Non-pigmented ciliary epithelial cell (primary cell): Measurements from ENCODE around the gene PRRG1.
"Not testable (repeated sequence)": the region's sequence is repeated elsewhere in the genome, so short reads cannot be mapped to it uniquely, and the experiment has no call there.

Experiments used
- DNase-seq: peaks from one replicate; pipeline ENCODE4 v3.0.0-alpha.2; 2010; ENCODE audit warnings: low read depth

Gene PRRG1

GRCh38 chrX:37349221-37350033 is at the start of gene PRRG1:
Gene PRRG1 (plus strand): TSS chrX:37349364. CDS start chrX:37406250, 56,886 bp downstream.
- no peak for DNase-seq

GRCh38 chrX:37302569-37302968 is 46.6 kb upstream of the PRRG1 start:
- DNase-seq = no peak

- not testable (repeated sequence) for DNase-seq
Measured at GRCh38 chrX:37305238-37305637, 43.9 kb upstream of the PRRG1 start.

- DNase-seq = peak; percentile 45
Measured at GRCh38 chrX:37314531-37314930, 34.6 kb upstream of the PRRG1 start.

DNA sequence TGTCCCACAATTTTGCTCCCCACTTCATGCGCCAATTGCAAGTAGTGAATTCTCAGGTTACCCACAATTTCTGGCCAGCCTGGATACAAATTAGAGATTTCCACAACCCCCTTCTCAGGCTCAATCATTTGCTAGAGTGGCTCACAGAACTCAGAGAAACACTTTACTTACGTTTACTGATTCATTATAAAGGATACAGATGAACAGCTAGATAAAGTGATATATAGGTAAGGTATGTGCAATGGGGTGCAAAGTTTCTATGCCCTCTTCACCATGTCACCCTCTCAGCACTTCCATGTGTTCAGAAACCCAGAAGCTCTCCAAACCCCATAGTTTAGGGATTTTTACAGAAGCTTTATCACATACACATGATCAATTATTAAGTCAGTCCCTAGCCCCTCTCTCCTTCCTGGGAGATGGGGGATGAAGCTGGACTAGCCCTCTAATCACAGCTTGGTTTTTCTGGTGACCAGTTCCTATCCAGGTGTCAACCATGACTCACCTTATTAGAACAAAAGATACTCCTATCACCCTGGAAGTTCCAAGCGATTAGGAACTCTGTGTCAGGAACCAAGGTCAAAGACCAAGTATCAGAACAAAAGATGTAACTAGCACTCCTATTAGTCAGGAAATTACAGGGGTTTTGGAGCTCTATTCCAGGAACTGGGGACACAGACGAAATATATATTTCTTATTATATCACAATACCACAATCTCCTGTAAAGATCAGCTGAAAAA is 33.5 kb upstream of the PRRG1 start:
- DNase-seq = no peak

GRCh38 chrX:37320541-37321203 is 28.5 kb upstream of the PRRG1 start:
- no peak for DNase-seq

- DNase-seq = no peak
Measured at GRCh38 chrX:37330642-37331041, 18.5 kb upstream of the PRRG1 start.

DNA sequence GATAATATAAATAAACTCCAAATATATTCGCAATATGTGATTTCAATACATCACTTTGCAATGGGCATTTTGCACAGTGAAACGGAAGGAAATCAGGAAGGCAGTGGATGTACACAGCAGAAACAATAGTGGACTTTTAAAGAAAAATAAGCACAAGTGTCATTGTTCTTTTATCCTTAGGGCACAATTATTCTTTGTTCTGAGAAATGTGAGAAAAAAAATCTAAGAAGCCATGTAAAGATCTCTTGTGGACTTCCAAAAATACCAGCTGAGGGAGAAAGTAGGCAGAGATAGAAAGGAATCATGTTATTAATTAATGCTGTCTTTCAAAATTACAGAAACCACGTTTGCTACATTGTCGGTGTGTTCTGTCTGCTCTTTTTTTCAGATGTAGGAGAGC is 17.6 kb upstream of the PRRG1 start:
- no peak for DNase-seq

DNA sequence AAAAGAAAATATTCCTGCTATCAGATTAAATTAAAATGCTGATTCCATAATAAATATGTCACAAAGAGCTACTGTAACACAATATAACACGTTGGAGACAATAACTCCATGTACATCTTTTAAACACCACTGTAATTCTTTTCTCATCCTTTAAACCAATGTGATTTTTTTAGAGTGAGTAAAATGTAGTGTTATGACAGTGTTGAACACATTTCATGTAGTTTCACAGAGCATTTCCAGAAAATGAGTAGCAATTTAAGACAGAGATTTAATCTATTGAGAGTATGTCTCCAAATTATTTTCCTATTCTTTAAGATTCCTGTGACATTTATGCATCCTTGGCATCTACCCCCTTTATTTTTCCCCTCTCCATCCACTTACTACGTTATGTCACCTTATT is 17.1 kb upstream of the PRRG1 start:
- DNase-seq = no peak

DNA sequence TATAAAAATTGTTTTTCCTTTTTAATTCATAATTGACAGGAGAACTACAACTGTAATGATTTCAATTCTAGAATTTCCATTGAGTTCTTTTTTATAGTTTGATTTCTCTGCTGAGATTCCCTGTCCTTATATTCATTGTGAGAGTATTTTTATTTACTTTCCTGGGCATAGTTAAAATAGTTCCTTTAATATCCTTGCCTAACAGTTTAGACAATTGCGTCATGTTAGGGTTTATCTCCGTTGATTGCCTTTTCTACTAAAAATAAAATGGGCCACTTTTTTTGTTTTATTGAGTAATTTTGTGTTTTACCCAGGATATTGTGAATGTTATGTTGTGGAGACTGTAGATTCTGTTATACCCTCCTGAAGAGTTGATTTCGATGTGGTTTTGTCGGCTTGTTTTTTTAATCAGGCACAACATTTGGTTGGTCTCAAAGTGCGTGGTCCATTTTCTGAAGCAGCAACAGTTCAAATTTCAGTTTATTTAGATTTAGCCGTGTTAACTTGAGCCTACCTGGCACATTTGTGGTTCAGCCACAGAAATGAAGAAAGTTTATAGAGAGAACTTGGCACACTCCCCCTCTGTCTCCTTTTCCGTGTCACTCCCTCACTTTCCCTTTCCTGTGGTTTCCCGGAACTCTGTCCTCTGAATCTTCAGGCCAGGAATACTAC is 16.0 kb upstream of the PRRG1 start:
- DNase-seq = no peak

DNA sequence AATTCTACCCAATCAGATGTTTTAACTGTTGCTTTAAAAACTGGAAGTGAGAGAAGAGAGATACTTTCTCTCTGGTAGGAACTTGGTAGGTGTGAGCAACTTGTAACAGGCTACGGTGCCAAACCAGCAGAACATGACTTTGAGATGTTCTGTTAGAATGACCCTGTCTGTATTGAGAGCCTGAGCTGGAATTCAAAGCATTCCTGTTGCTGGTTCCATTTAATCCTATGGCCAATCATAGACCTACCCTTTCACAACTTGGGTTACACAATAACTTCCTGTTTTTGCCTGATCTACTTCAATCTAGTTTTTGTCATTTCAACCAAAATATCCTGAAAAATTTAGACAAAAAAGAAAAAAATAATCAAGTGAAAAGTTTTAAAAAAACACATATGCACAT is 1.7 kb upstream of the PRRG1 start:
- no peak for DNase-seq

- DNase-seq = no peak
Measured at GRCh38 chrX:37348231-37348970, 763 bp upstream of the PRRG1 start.

- no peak for DNase-seq
Measured at GRCh38 chrX:37348971-37349220, 268 bp upstream of the PRRG1 start.

- no peak for DNase-seq
Measured at GRCh38 chrX:37350034-37350365, 836 bp downstream of the PRRG1 start.

DNA sequence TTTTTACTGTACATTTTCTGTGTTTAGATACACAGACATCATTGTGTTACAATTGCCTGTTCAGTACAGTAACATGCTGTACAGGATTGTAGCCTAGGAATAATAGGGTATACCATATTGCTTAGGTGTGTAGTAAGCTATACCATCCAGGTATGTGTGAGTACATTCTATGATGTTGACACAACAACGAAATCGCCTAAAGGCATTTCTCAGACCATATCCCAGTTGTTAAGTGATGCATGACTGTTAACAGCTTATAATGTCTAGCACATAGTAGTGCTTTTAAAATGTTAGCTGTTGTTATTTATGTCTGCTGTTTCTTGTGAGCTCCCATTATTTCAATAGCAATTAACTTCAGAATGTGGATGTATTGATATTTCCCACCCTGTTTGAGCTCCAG is 4.5 kb downstream of the PRRG1 start:
- DNase-seq = no peak

- DNase-seq = no peak
Measured at GRCh38 chrX:37357436-37357835, 8.3 kb downstream of the PRRG1 start.

GRCh38 chrX:37361596-37361995 is 12.4 kb downstream of the PRRG1 start:
- DNase-seq = no peak

GRCh38 chrX:37364666-37365065 is 15.5 kb downstream of the PRRG1 start:
- no peak for DNase-seq

DNA sequence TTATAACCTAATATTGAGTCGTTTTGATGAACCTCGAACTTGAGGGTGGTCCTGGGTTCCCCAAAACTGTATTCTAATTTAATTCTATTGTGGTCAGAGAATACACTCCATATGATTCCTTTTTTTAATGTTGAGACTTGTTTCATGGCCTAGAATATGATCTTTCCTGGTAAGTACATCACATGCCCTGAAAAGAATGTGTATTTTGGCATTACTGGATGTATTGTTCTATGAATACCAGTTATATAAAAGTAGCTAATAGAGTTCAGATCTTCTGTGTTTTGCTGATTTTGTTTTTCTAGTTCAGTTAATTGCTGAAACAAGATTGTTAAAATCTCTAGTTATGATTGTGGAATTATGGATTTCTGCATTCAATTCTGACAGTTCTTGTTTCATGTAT is 18.8 kb downstream of the PRRG1 start:
- DNase-seq = no peak

DNA sequence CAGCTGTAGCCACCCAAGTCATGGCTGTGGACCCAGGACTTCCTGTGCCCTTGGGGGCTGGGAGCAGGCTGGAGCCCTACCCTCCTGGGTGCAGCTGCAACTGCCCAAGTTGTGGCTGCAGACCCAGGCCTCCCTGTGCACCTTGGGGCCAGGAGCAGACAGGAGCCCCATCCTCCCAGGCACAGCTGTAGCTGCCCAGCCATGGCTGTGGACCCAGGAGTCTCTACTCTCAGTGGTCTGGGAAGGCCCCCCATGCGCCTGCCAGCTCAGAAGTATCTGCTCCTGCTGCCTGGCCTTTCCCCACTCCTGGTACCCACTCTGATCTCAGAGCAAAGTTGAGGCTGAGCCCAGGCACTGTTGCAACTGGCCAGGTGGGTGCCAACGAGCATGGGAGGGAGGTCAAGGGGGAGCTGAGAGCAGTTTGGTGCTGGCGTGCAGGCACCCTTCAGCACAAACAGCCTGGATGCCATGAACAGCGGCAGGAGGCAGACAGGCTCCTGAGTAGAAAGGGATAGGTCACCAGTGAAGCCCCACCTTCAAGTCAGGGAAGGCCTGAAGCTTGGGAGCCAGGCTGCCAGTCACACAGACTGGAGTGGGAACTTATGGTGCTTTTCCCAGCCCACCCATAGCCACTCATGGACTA is 21.5 kb downstream of the PRRG1 start:
- no peak for DNase-seq

GRCh38 chrX:37371578-37371991 is 22.4 kb downstream of the PRRG1 start:
- no peak for DNase-seq

DNA sequence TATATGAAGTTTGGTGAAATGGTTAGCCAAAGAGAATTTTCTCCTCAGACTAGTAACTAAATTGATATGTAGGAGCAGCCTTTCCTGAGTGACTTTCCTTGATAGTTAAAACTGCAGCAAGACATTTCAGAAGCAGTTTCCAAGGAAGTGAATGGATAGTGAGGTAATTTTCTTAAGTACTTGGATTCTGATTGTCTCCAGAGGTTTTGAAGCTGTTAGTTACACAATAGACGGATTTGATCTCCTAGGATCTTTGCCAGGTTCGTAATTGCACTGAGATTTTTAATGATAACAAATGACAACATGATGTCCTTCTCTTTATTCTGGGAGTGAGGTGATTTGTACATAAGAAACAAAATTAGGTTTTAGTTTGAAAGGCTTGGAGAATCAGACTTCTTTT is 29.2 kb downstream of the PRRG1 start:
- DNase-seq = no peak
